ENCODE data around the gene DRC7.

DNA sequence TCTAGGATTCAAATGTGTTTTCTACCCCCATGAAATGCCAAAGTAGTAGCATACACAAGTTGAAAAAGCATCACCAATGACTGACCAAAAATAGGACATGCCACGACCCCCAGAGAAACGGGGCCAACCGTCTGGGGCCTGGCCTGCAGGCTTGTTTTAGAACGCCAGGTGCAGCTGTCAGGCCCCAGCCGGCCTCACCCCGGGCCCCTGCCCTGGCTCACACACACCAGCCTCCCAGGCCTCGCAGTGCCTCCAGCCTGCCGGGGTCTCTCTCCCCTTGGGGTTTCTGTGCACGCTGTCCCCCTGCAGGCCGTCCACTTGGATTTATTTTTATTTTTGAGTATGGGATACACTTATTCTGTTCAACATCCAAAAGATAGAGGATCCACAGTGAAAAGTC, 48.9 kb downstream of the DRC7 start:
- TF ChIP-seq GATA2 (IDR thresholded peaks at IDR 0.05; ENCODE audit: low read depth, low read length) (no peak), GATA3 (IDR thresholded peaks at IDR 0.05; ENCODE audit: low read depth, low read length) (no peak)

Data from SH-SY5Y (cell line).